ENCODE data around the gene LAPTM5. TPM values are rescaled to one million over a fixed set of nuclear protein-coding genes. Genes with fewer than 3 reads are reported as not detected.

The LAPTM5 gene
- total and polyA plus RNA-seq, 4 experiments from 2014 or later: 563 to 851 (median 598) TPM

DNA sequence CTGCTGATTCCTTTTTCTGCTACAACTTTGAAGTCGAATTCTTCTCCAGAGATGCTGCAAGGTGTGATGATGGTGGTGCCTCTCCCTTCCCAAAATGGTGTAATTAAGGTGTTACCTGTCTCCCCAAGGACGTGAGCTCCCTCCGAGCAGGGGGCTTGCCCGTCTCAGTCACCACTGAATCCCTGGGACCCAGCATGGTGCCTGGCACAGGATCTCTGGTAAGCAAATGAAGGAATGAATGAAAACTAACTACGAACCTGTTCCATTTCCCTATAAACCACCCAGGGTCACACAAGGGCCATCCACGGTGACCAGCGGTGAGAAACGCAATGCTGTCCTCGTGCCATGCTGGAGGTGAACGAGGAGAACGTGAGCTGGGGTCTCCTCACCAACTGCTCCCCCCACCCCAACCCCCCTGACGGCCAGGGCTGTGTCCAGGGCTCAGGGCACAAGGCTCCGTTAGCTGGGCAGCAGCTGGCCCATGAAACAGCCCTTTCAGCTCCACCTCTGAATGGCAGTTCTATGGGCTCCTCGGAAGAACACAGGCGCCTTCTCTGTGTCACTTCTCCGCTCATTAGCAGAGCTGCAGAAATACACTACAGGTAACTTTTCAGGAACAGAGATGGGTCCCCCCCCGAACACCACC is 32.0 kb downstream of the LAPTM5 start:
- POLR2A ChIA-PET (ENCODE audit: partially characterized antibody): interaction anchor here (1.4 to 37.5 kb wide), 2 partner anchors 31 to 54 kb away, joined by 5 to 1160 read pairs; partner anchors contain the start of gene LAPTM5
- peaks cover 14% of the 10 kb centered on the region for H3K4me1 ChIP-seq (ENCODE audit: insufficient read depth, low read length)
- no peak overlapping the region for H3K4me3 Mint-ChIP-seq

GRCh38 chr1:30724655-30725421 is 32.7 kb downstream of the LAPTM5 start:
- Histone ChIP-seq H3K36me3 (ENCODE audit: insufficient read depth, low read length) (peaks cover 15% of the 10 kb centered on the region), H3K27ac (ENCODE audit: low read depth, low read length) (no peak overlapping the region), H3K4me3 (ENCODE audit: low read length in 2 of 2) (no peak overlapping the region), H3K4me1 (ENCODE audit: insufficient read depth, low read length) (peaks cover 21% of the 10 kb centered on the region), H3K27me3 (ENCODE audit: insufficient read depth, low read length) (no peaks in the 10 kb centered on the region), H3K9me3 (ENCODE audit: control insufficient read depth in 1 of 2, low read length in 2 of 2) (no peaks in the 10 kb centered on the region)
- peak in 1 of 5 donors; percentile 4 for DNase-seq
- POLR2A ChIA-PET (ENCODE audit: partially characterized antibody): interaction anchor here (1.0 to 37.5 kb wide), 2 partner anchors 31 to 58 kb away, joined by 3 to 1160 read pairs; partner anchors contain the start of gene LAPTM5
- H3K4me1 Mint-ChIP-seq: peaks cover 8 to 39% (median 16%) of the 10 kb centered on the region in 4 donors
- intact Hi-C loops (cut with micrococcal nuclease): no loop called here
- peak overlapping the region in 4 of 7 donors; percentile 23 to 53 (median 44) for H3K27ac Mint-ChIP-seq
- no peaks in the 10 kb centered on the region for H3K9me3 Mint-ChIP-seq
- CTCF ChIA-PET (ENCODE audit: partially characterized antibody): interaction anchor here (0.7 to 14.9 kb wide), 4 partner anchors 19 to 60 kb away, joined by 3 to 687 read pairs (median 4); no protein-coding TSS in a partner anchor
- H3K4me3 Mint-ChIP-seq: no peak overlapping the region
- no peaks in the 10 kb centered on the region for H3K27me3 Mint-ChIP-seq
- peaks cover 0 to 36% of the 10 kb centered on the region in 2 donors for H3K36me3 Mint-ChIP-seq

More for the DNA sequence above, 32.0 kb downstream of the LAPTM5 start:
- DNase-seq: peak in 1 of 5 donors; percentile 27
- Histone ChIP-seq H3K9me3 (ENCODE audit: control insufficient read depth in 1 of 2, low read length in 2 of 2) (no peaks in the 10 kb centered on the region), H3K27me3 (ENCODE audit: insufficient read depth, low read length) (no peaks in the 10 kb centered on the region), H3K36me3 (ENCODE audit: insufficient read depth, low read length) (peaks cover 15% of the 10 kb centered on the region), H3K27ac (ENCODE audit: low read depth, low read length) (no peak overlapping the region), H3K4me3 (ENCODE audit: low read length in 2 of 2) (no peak overlapping the region)
- Mint-ChIP-seq H3K9me3 (peaks cover 0 to under 1% (median 0%) of the 10 kb centered on the region in 8 donors), H3K27me3 (no peaks in the 10 kb centered on the region), H3K36me3 (peaks cover 0 to 36% of the 10 kb centered on the region in 2 donors), H3K4me1 (peaks cover 7 to 33% (median 12%) of the 10 kb centered on the region in 4 donors), H3K27ac (peak overlapping the region in 1 of 7 donors; percentile 50)
- CTCF ChIA-PET (ENCODE audit: partially characterized antibody): interaction anchor here (0.7 to 14.9 kb wide), 3 partner anchors 30 to 59 kb away, joined by 3 to 687 read pairs (median 3); no protein-coding TSS in a partner anchor
- intact Hi-C loops (cut with micrococcal nuclease): no loop called here

DNA sequence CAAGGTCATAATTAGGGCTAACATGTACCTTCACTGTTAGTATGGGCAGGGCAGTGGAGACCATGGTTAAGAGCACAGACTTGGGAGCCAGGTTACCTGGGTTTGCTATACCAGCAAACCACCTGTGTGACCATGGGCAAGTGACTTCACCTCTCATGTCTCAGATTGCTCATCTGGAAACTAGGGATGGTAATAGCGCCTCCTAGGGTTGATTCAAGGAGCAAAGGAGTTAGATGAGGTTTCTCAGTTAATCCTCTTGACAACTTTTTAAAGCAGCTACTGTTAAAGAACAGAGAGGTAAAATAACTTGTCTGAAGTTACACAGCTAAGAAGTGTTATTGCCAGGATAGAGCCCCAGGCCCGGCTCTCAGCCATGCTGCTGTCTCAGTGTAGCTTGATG is 33.4 kb downstream of the LAPTM5 start:
- no peak overlapping the region for H3K27ac ChIP-seq (ENCODE audit: low read depth, low read length)
- ChIA-PET CTCF (ENCODE audit: partially characterized antibody) (interaction anchor here (1.0 to 14.9 kb wide), 4 partner anchors 9 to 60 kb away, joined by 3 to 687 read pairs (median 5); no protein-coding TSS in a partner anchor), POLR2A (ENCODE audit: partially characterized antibody) (interaction anchor here (1.0 to 37.5 kb wide), 2 partner anchors 32 to 59 kb away, joined by 3 to 1160 read pairs; partner anchors contain the start of gene LAPTM5)
- H3K27me3 ChIP-seq (ENCODE audit: insufficient read depth, low read length): no peaks in the 10 kb centered on the region
- H3K4me3 ChIP-seq (ENCODE audit: low read length in 2 of 2): no peak overlapping the region
- H3K9me3 Mint-ChIP-seq: no peaks in the 10 kb centered on the region
- no peak overlapping the region for H3K4me3 Mint-ChIP-seq
- H3K36me3 ChIP-seq (ENCODE audit: insufficient read depth, low read length): peaks cover 15% of the 10 kb centered on the region
- peaks cover 14 to 41% (median 22%) of the 10 kb centered on the region in 4 donors for H3K4me1 Mint-ChIP-seq
- no peaks in the 10 kb centered on the region for H3K9me3 ChIP-seq (ENCODE audit: control insufficient read depth in 1 of 2, low read length in 2 of 2)
- H3K36me3 Mint-ChIP-seq: peaks cover 0 to 34% of the 10 kb centered on the region in 2 donors
- H3K27ac Mint-ChIP-seq: peak overlapping the region in 4 of 7 donors; percentile 19 to 80 (median 63)
- H3K4me1 ChIP-seq (ENCODE audit: insufficient read depth, low read length): peaks cover 28% of the 10 kb centered on the region
- H3K27me3 Mint-ChIP-seq: no peaks in the 10 kb centered on the region
- intact Hi-C loops (cut with micrococcal nuclease): no loop called here
- peak in 1 of 5 donors; percentile 1 for DNase-seq

DNA sequence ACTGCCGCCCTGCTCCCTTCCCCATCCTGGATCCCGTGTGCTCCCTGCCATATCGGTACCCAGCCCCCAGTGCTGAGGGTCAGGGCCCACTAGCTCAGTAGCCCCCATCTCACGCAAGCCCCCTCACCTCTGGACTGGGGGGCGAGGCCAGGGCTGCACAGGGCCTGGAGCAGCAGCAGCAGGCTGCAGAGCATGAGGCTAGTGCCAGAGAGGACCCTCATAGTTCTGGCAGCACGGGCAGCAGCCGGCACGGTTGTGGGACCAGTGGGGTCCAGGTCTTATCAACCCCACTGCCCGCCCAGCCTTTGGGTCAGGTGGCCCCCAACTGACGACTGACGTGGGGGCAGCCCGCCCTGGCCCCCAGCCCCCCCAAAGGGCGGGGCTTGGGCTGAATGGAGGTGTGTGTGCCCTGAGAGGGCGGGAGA is 34.2 kb downstream of the LAPTM5 start, which contains the start of gene MATN1:
Gene MATN1, minus strand, starts transcription at position 255 of the 425 bp plus-strand sequence. Its CDS starts 34 bp downstream, at position 221.
- CTCF ChIA-PET (ENCODE audit: partially characterized antibody): interaction anchor here (1.1 to 14.9 kb wide), 3 partner anchors 10 to 61 kb away, joined by 4 to 687 read pairs (median 6); no protein-coding TSS in a partner anchor
- H3K9me3 Mint-ChIP-seq: no peaks in the 10 kb centered on the region
- Histone ChIP-seq H3K9me3 (ENCODE audit: control insufficient read depth in 1 of 2, low read length in 2 of 2) (no peaks in the 10 kb centered on the region), H3K4me1 (ENCODE audit: insufficient read depth, low read length) (peaks cover 30% of the 10 kb centered on the region), H3K4me3 (ENCODE audit: low read length in 2 of 2) (no peak within 1 kb of the TSS), H3K36me3 (ENCODE audit: insufficient read depth, low read length) (peaks cover 15% of the 10 kb centered on the region), H3K27ac (ENCODE audit: low read depth, low read length) (no peak within 1 kb of the TSS), H3K27me3 (ENCODE audit: insufficient read depth, low read length) (no peaks in the 10 kb centered on the region)
- H3K36me3 Mint-ChIP-seq: peaks cover 0 to 34% of the 10 kb centered on the region in 2 donors
- peak within 1 kb of the TSS in 5 of 7 donors; percentile 19 to 80 (median 49) for H3K27ac Mint-ChIP-seq
- no peak within 1 kb of the TSS for H3K4me3 Mint-ChIP-seq
- intact Hi-C loops (cut with micrococcal nuclease): no loop called here
- DNase-seq: peak in 1 of 5 donors; percentile 8
- POLR2A ChIA-PET (ENCODE audit: partially characterized antibody): interaction anchor here (37.5 kb wide), 1 partner anchor 33 kb away, joined by 1160 read pairs; the partner anchor contains the start of gene LAPTM5
- H3K4me1 Mint-ChIP-seq: peaks cover 14 to 40% (median 26%) of the 10 kb centered on the region in 4 donors
- H3K27me3 Mint-ChIP-seq: no peaks in the 10 kb centered on the region

- H3K4me1 ChIP-seq (ENCODE audit: insufficient read depth, low read length): peaks cover 36% of the 10 kb centered on the region
- no peak overlapping the region for H3K27ac ChIP-seq (ENCODE audit: low read depth, low read length)
- intact Hi-C loops (cut with micrococcal nuclease): no loop called here
- no peaks in the 10 kb centered on the region for H3K9me3 ChIP-seq (ENCODE audit: control insufficient read depth in 1 of 2, low read length in 2 of 2)
- CTCF ChIA-PET (ENCODE audit: partially characterized antibody): interaction anchor here (1.7 to 14.9 kb wide), 6 partner anchors 14 to 63 kb away, joined by 6 to 687 read pairs (median 64); partner anchors contain the start of gene LAPTM5
- peak in 1 of 5 donors; percentile 27 for DNase-seq
- no peaks in the 10 kb centered on the region for H3K9me3 Mint-ChIP-seq
- H3K27ac Mint-ChIP-seq: peak overlapping the region in 3 of 7 donors; percentile 19 to 55 (median 23)
- H3K36me3 Mint-ChIP-seq: peaks cover 0 to 31% of the 10 kb centered on the region in 2 donors
- peak overlapping the region in 1 of 8 donors; percentile 48 for H3K4me3 Mint-ChIP-seq
- peaks cover 19 to 46% (median 35%) of the 10 kb centered on the region in 4 donors for H3K4me1 Mint-ChIP-seq
- POLR2A ChIA-PET (ENCODE audit: partially characterized antibody): interaction anchor here (0.8 to 37.5 kb wide), 6 partner anchors 9 to 58 kb away, joined by 3 to 1160 read pairs (median 48); partner anchors contain the start of gene LAPTM5
- peaks cover 15% of the 10 kb centered on the region for H3K36me3 ChIP-seq (ENCODE audit: insufficient read depth, low read length)
- no peaks in the 10 kb centered on the region for H3K27me3 ChIP-seq (ENCODE audit: insufficient read depth, low read length)
- no peak overlapping the region for H3K4me3 ChIP-seq (ENCODE audit: low read length in 2 of 2)
- no peaks in the 10 kb centered on the region for H3K27me3 Mint-ChIP-seq
Observed at GRCh38 chr1:30721812-30722537, 35.6 kb downstream of the LAPTM5 start.

DNA sequence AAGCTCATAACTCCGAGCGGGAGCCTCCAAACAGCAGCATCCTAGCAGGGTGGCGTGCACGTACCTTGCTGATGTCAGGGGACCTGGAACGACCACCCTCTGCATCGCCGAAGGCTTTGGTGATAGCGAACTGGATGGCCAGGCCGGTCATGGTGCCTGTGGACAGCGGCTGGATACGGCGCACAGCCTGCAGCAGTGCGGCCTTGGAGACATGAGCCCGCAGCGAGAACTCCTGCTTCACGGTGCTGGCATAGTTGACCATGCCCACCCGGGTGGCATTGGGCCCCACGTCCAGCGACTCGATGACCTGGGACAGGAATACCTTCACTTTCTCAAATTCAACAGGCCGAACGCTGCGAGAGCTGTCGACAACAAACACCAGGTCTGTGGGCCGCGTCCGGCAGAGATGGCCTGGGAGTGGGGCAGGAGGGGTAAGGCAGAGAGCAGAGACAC is 36.2 kb downstream of the LAPTM5 start:
- ChIA-PET POLR2A (ENCODE audit: partially characterized antibody) (interaction anchor here (0.8 to 37.5 kb wide), 6 partner anchors 10 to 59 kb away, joined by 3 to 1160 read pairs (median 48); partner anchors contain the start of gene LAPTM5), CTCF (ENCODE audit: partially characterized antibody) (interaction anchor here (1.7 to 14.9 kb wide), 8 partner anchors 7 to 81 kb away, joined by 6 to 687 read pairs (median 36); partner anchors contain the start of gene LAPTM5)
- H3K27ac Mint-ChIP-seq: peak overlapping the region in 2 of 7 donors; percentile 32 to 65
- no peak overlapping the region for H3K4me3 Mint-ChIP-seq
- H3K4me3 ChIP-seq (ENCODE audit: low read length in 2 of 2): no peak overlapping the region
- H3K4me1 ChIP-seq (ENCODE audit: insufficient read depth, low read length): peaks cover 36% of the 10 kb centered on the region
- peaks cover 0 to 29% of the 10 kb centered on the region in 2 donors for H3K36me3 Mint-ChIP-seq
- peak in 1 of 5 donors; percentile 18 for DNase-seq
- no peaks in the 10 kb centered on the region for H3K9me3 ChIP-seq (ENCODE audit: control insufficient read depth in 1 of 2, low read length in 2 of 2)
- H3K4me1 Mint-ChIP-seq: peaks cover 19 to 50% (median 35%) of the 10 kb centered on the region in 4 donors
- no peak overlapping the region for H3K27ac ChIP-seq (ENCODE audit: low read depth, low read length)
- H3K27me3 ChIP-seq (ENCODE audit: insufficient read depth, low read length): no peaks in the 10 kb centered on the region
- intact Hi-C loops (cut with micrococcal nuclease): no loop called here
- H3K9me3 Mint-ChIP-seq: no peaks in the 10 kb centered on the region
- peaks cover 15% of the 10 kb centered on the region for H3K36me3 ChIP-seq (ENCODE audit: insufficient read depth, low read length)
- no peaks in the 10 kb centered on the region for H3K27me3 Mint-ChIP-seq

All from CD4-positive, alpha-beta memory T cell (primary cell).